ENCODE data around the gene KCNK15.
A peak's percentile ranks its signal among the peaks of the same experiment; 100 is the strongest.
"Not testable (repeated sequence)": the region's sequence is repeated elsewhere in the genome, so short reads cannot be mapped to it uniquely, and the experiment has no call there.

KCNK15 gene

GRCh38 chr20:44745598-44746366 lies at the start of gene KCNK15:
KCNK15 (plus strand) TSS chr20:44745865; CDS start chr20:44745911, 46 bp downstream.
- Histone ChIP-seq H3K4me3 (ENCODE audit: low read length) (peak within 1 kb of the TSS; percentile 45; the same call in 1 of the 2 replicates), H3K27me3 (ENCODE audit: control insufficient read depth, insufficient read depth, low read length) (peaks cover 9% of the 10 kb centered on the region; the same call in 1 of the 2 replicates)

DNA sequence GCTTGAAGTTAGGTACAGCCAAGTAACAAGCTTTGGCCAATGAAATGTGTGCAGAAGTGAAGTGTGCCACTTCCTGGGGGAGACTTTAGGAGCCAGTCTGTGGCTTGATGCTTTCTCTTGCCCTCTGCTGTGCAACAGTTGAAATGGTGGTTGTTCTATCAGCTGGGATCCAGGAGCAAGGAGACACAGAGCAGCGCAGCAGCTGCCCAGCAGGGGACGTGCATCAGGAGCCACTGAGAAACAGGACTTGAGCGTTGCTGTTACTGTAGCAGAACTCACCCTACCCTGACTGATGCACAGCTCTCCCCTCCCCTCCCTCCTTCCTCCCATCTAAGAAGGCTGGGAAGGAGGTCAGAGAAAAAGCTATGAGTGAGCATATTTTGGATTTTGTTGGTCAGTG lies 49.4 kb upstream of the KCNK15 start:
- WGBS (ENCODE audit: insufficient coverage, insufficient read length), result no CpG with 5 or more reads among the region's 3 CpGs
- Histone ChIP-seq H3K27me3 (ENCODE audit: control insufficient read depth, insufficient read depth, low read length) (no peaks in the 10 kb centered on the region), H3K9me3 (ENCODE audit: control insufficient read depth, insufficient read depth, low read length) (no peaks in the 10 kb centered on the region), H3K36me3 (ENCODE audit: control insufficient read depth, insufficient read depth, low read length) (no peaks in the 10 kb centered on the region), H3K4me1 (ENCODE audit: control insufficient read depth, insufficient read depth, low read length) (peaks cover 6% of the 10 kb centered on the region), H3K27ac (ENCODE audit: low read length) (no peak overlapping the region), H3K4me3 (ENCODE audit: low read length) (no peak overlapping the region)
- no peak for DNase-seq (ENCODE audit: low read depth, low spot score)

More at GRCh38 chr20:44745598-44746366, at the start of gene KCNK15:
- no CpG with 5 or more reads among the region's 81 CpGs for WGBS (ENCODE audit: insufficient coverage, insufficient read length)
- Histone ChIP-seq H3K9me3 (ENCODE audit: control insufficient read depth, insufficient read depth, low read length) (no peaks in the 10 kb centered on the region), H3K36me3 (ENCODE audit: control insufficient read depth, insufficient read depth, low read length) (no peaks in the 10 kb centered on the region), H3K4me1 (ENCODE audit: control insufficient read depth, insufficient read depth, low read length) (no peaks in the 10 kb centered on the region), H3K27ac (ENCODE audit: low read length) (no peak within 1 kb of the TSS)
- DNase-seq (ENCODE audit: low read depth, low spot score), result no peak

- H3K27ac ChIP-seq (ENCODE audit: low read length); H3K36me3 ChIP-seq (ENCODE audit: control insufficient read depth, insufficient read depth, low read length); H3K9me3 ChIP-seq (ENCODE audit: control insufficient read depth, insufficient read depth, low read length); DNase-seq (ENCODE audit: low read depth, low spot score); H3K27me3 ChIP-seq (ENCODE audit: control insufficient read depth, insufficient read depth, low read length); H3K4me3 ChIP-seq (ENCODE audit: low read length): not testable (repeated sequence)
- WGBS (ENCODE audit: insufficient coverage, insufficient read length), result no CpG with 5 or more reads among the region's 5 CpGs
- H3K4me1 ChIP-seq (ENCODE audit: control insufficient read depth, insufficient read depth, low read length), result peaks cover 10% of the 10 kb centered on the region
Observed at GRCh38 chr20:44697041-44697440, 48.6 kb upstream of the KCNK15 start.

- no CpG with 5 or more reads among the region's 3 CpGs for WGBS (ENCODE audit: insufficient coverage, insufficient read length)
- no peak overlapping the region for H3K4me3 ChIP-seq (ENCODE audit: low read length)
- no peaks in the 10 kb centered on the region for H3K36me3 ChIP-seq (ENCODE audit: control insufficient read depth, insufficient read depth, low read length)
- peaks cover 9% of the 10 kb centered on the region for H3K4me1 ChIP-seq (ENCODE audit: control insufficient read depth, insufficient read depth, low read length)
- H3K27me3 ChIP-seq (ENCODE audit: control insufficient read depth, insufficient read depth, low read length), result no peaks in the 10 kb centered on the region
- H3K27ac ChIP-seq (ENCODE audit: low read length), result no peak overlapping the region
- H3K9me3 ChIP-seq (ENCODE audit: control insufficient read depth, insufficient read depth, low read length), result no peaks in the 10 kb centered on the region
- DNase-seq (ENCODE audit: low read depth, low spot score), result no peak
Observed at GRCh38 chr20:44698351-44698750, 47.3 kb upstream of the KCNK15 start.

- no peak for DNase-seq (ENCODE audit: low read depth, low spot score)
- Histone ChIP-seq H3K36me3 (ENCODE audit: control insufficient read depth, insufficient read depth, low read length) (no peaks in the 10 kb centered on the region), H3K4me3 (ENCODE audit: low read length) (no peak overlapping the region), H3K4me1 (ENCODE audit: control insufficient read depth, insufficient read depth, low read length) (peaks cover 9% of the 10 kb centered on the region), H3K27me3 (ENCODE audit: control insufficient read depth, insufficient read depth, low read length) (no peaks in the 10 kb centered on the region), H3K9me3 (ENCODE audit: control insufficient read depth, insufficient read depth, low read length) (no peaks in the 10 kb centered on the region), H3K27ac (ENCODE audit: low read length) (no peak overlapping the region)
- no CpG with 5 or more reads among the region's 11 CpGs for WGBS (ENCODE audit: insufficient coverage, insufficient read length)
Observed at GRCh38 chr20:44700306-44700705, 45.4 kb upstream of the KCNK15 start.

- peaks cover 9% of the 10 kb centered on the region for H3K4me1 ChIP-seq (ENCODE audit: control insufficient read depth, insufficient read depth, low read length)
- no peaks in the 10 kb centered on the region for H3K9me3 ChIP-seq (ENCODE audit: control insufficient read depth, insufficient read depth, low read length)
- H3K36me3 ChIP-seq (ENCODE audit: control insufficient read depth, insufficient read depth, low read length), result no peaks in the 10 kb centered on the region
- no peaks in the 10 kb centered on the region for H3K27me3 ChIP-seq (ENCODE audit: control insufficient read depth, insufficient read depth, low read length)
- DNase-seq (ENCODE audit: low read depth, low spot score), result no peak
- H3K4me3 ChIP-seq (ENCODE audit: low read length), result no peak overlapping the region
- no peak overlapping the region for H3K27ac ChIP-seq (ENCODE audit: low read length)
- WGBS (ENCODE audit: insufficient coverage, insufficient read length), result no CpG with 5 or more reads among the region's 15 CpGs
Observed at GRCh38 chr20:44701118-44701857, 44.4 kb upstream of the KCNK15 start.

DNA sequence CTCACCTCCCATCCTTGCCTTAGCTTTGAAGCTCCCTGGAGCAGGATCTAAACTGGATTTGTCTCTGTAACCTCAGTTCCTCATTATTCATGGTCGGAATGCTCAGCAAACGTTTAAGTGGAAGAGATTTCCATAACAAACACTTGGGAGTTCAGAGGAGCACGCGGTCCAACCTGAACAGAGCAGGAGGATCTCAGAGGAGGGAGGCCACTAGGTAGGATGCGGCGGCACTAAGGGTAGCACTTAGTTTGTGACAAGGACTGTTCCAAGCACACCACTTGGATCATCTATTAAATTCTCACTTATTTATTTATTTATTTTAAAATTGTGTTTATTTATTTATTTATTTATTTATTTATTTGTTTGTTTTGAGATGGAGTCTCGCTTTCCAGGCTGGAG lies 43.8 kb upstream of the KCNK15 start:
- Histone ChIP-seq H3K36me3 (ENCODE audit: control insufficient read depth, insufficient read depth, low read length) (no peaks in the 10 kb centered on the region), H3K4me3 (ENCODE audit: low read length) (no peak overlapping the region), H3K4me1 (ENCODE audit: control insufficient read depth, insufficient read depth, low read length) (peaks cover 9% of the 10 kb centered on the region), H3K27me3 (ENCODE audit: control insufficient read depth, insufficient read depth, low read length) (no peaks in the 10 kb centered on the region), H3K9me3 (ENCODE audit: control insufficient read depth, insufficient read depth, low read length) (no peaks in the 10 kb centered on the region), H3K27ac (ENCODE audit: low read length) (no peak overlapping the region)
- no CpG with 5 or more reads among the region's 7 CpGs for WGBS (ENCODE audit: insufficient coverage, insufficient read length)
- no peak for DNase-seq (ENCODE audit: low read depth, low spot score)

GRCh38 chr20:44702776-44703175 lies 42.9 kb upstream of the KCNK15 start:
- peaks cover 9% of the 10 kb centered on the region for H3K4me1 ChIP-seq (ENCODE audit: control insufficient read depth, insufficient read depth, low read length)
- no peaks in the 10 kb centered on the region for H3K36me3 ChIP-seq (ENCODE audit: control insufficient read depth, insufficient read depth, low read length)
- H3K4me3 ChIP-seq (ENCODE audit: low read length), result no peak overlapping the region
- no CpG with 5 or more reads among the region's 9 CpGs for WGBS (ENCODE audit: insufficient coverage, insufficient read length)
- no peak overlapping the region for H3K27ac ChIP-seq (ENCODE audit: low read length)
- H3K9me3 ChIP-seq (ENCODE audit: control insufficient read depth, insufficient read depth, low read length), result no peaks in the 10 kb centered on the region
- DNase-seq (ENCODE audit: low read depth, low spot score), result no peak
- no peaks in the 10 kb centered on the region for H3K27me3 ChIP-seq (ENCODE audit: control insufficient read depth, insufficient read depth, low read length)

- Histone ChIP-seq H3K4me1 (ENCODE audit: control insufficient read depth, insufficient read depth, low read length) (peaks cover 9% of the 10 kb centered on the region), H3K27me3 (ENCODE audit: control insufficient read depth, insufficient read depth, low read length) (no peaks in the 10 kb centered on the region), H3K4me3 (ENCODE audit: low read length) (no peak overlapping the region), H3K9me3 (ENCODE audit: control insufficient read depth, insufficient read depth, low read length) (no peaks in the 10 kb centered on the region), H3K36me3 (ENCODE audit: control insufficient read depth, insufficient read depth, low read length) (no peaks in the 10 kb centered on the region), H3K27ac (ENCODE audit: low read length) (no peak overlapping the region)
- DNase-seq (ENCODE audit: low read depth, low spot score), result no peak
- no CpG with 5 or more reads among the region's 12 CpGs for WGBS (ENCODE audit: insufficient coverage, insufficient read length)
Observed at GRCh38 chr20:44703183-44703925, 42.3 kb upstream of the KCNK15 start.

- Histone ChIP-seq H3K4me3 (ENCODE audit: low read length) (no peak overlapping the region), H3K4me1 (ENCODE audit: control insufficient read depth, insufficient read depth, low read length) (peaks cover 9% of the 10 kb centered on the region), H3K36me3 (ENCODE audit: control insufficient read depth, insufficient read depth, low read length) (no peaks in the 10 kb centered on the region), H3K9me3 (ENCODE audit: control insufficient read depth, insufficient read depth, low read length) (no peaks in the 10 kb centered on the region), H3K27ac (ENCODE audit: low read length) (no peak overlapping the region), H3K27me3 (ENCODE audit: control insufficient read depth, insufficient read depth, low read length) (no peaks in the 10 kb centered on the region)
- WGBS (ENCODE audit: insufficient coverage, insufficient read length), result no CpG with 5 or more reads among the region's 9 CpGs
- DNase-seq (ENCODE audit: low read depth, low spot score), result no peak
Observed at GRCh38 chr20:44703956-44704488, 41.6 kb upstream of the KCNK15 start.

Measured in iPS DF 6.9 (cell line).